Sigmoid colon (tissue), 7 donors: ENCODE measurements around the gene TMEM115. TPM values are rescaled to one million over a fixed set of nuclear protein-coding genes. Genes with fewer than 3 reads are reported as not detected.

ENCODE experiments used
- DNase-seq: peaks from one replicate; pipeline ENCODE4 v3.0.0-alpha.2; 2019
- H3K27ac ChIP-seq, 4 donors: fragments of 200-600 bp; sonication (generic); one replicate each; pipeline ENCODE4 v1.5.1; 2016 to 2019; ENCODE audit warnings: mild to moderate bottlenecking in 1 of 4
- H3K27me3 ChIP-seq, 3 donors: fragments of 200-600 bp; sonication (generic); one replicate each; pipeline ENCODE4 v1.5.1; 2019; ENCODE audit warnings: mild to moderate bottlenecking in 1 of 3
- H3K36me3 ChIP-seq, 4 donors: fragments of 200-600 bp; sonication (generic); one replicate each; pipeline ENCODE4 v1.5.1; 2016 to 2019
- H3K4me1 ChIP-seq, 4 donors: fragments of 200-600 bp; sonication (generic); one replicate each; pipeline ENCODE4 v1.5.1; 2017 to 2019
- H3K4me3 ChIP-seq, 4 donors: fragments of 200-600 bp; sonication (generic); one replicate each; pipeline ENCODE4 v1.5.1; 2017 to 2019; ENCODE audit warnings: mild to moderate bottlenecking in 2 of 4, moderate library complexity in 1 of 4
- H3K9me3 ChIP-seq, 4 donors: fragments of 200-600 bp in 3 of 4; sonication (generic) in 3 of 4; one replicate each; pipeline versions ENCODE4 v1.5.1 to v1.6.1; 2013 to 2019
- CTCF ChIP-seq, 4 experiments: fragments of 450-650 bp in 3 of 4; fragments of 200-600 bp in 1 of 4; IDR thresholded peaks; one replicate each; pipeline ENCODE4 v1.5.1; 2016 to 2019; ENCODE audit warnings: antibody characterized with exemption in 4 of 4, mild to moderate bottlenecking in 3 of 4, moderate library complexity in 2 of 4
- EP300 ChIP-seq, 4 donors: sonication (generic); formaldehyde crosslinking; IDR thresholded peaks; one replicate each; pipeline ENCODE4 v1.6.1; 2017; ENCODE audit warnings: antibody characterized with exemption in 4 of 4
- POLR2A ChIP-seq, 2 donors: fragments of 450-650 bp; IDR thresholded peaks; one replicate each; pipeline ENCODE4 v1.6.1; 2016; ENCODE audit warnings: antibody characterized with exemption in 2 of 2, mild to moderate bottlenecking in 2 of 2, moderate library complexity in 2 of 2
- POLR2AphosphoS5 ChIP-seq, 4 donors: sonication (generic); formaldehyde crosslinking; IDR thresholded peaks; one replicate each; pipeline ENCODE4 v1.6.1; 2017; ENCODE audit warnings: antibody characterized with exemption in 4 of 4
- WGBS, 2 donors: extraction: QIAGEN DNeasy Blood & Tissue Kit; methylation state at CpG; one replicate each; pipeline ENCODE4 v1.1.7; 2013; 5-methylcytosine and 5-hydroxymethylcytosine counted together
- intact Hi-C: fragments of 100-400 bp; cut with DNase I; formaldehyde crosslinking; loops from one replicate; pipeline ENCODE4 v1.15.1; 2023
- polyA plus RNA-seq, 3 donors: library from polyadenylated mRNA; stranded (reverse); fragments of 200-250 nt; gene quantifications; one replicate each; pipeline ENCODE4 v1.2.3, GENCODE V29; 2013
- total RNA-seq, 4 donors: library from RNA; depleted of rRNA; stranded (reverse); fragments of >200 nt; gene quantifications; one replicate each; pipeline ENCODE4 v1.1.0, GENCODE V29; 2016
- donor health status: healthy with polysubstance abuse.
- donor health status: Bipolar disorder and iron deficiency.
- donor health status: healthy.

TMEM115 gene
- total and polyA plus RNA-seq, 7 donors: 9.5 to 45.7 (median 40.5) TPM

GRCh38 chr3:50401978-50402595 is 42.8 kb upstream of the TMEM115 start:
- WGBS, 2 donors: 6 to 37% methylated on average over 5 of the region's 5 CpGs
- Histone ChIP-seq H3K27me3 (no peaks in the 10 kb centered on the region), H3K36me3 (no peaks in the 10 kb centered on the region), H3K4me3 (no peak overlapping the region), H3K9me3 (no peaks in the 10 kb centered on the region), H3K27ac (no peak overlapping the region), H3K4me1 (no peaks in the 10 kb centered on the region)
- no peak for DNase-seq
- TF ChIP-seq EP300 (IDR thresholded peaks at IDR 0.05) (no peak), POLR2AphosphoS5 (IDR thresholded peaks at IDR 0.05) (no peak), CTCF (IDR thresholded peaks at IDR 0.05) (no peak), POLR2A (IDR thresholded peaks at IDR 0.05) (no peak)
- intact Hi-C loops: no loop called here

DNA sequence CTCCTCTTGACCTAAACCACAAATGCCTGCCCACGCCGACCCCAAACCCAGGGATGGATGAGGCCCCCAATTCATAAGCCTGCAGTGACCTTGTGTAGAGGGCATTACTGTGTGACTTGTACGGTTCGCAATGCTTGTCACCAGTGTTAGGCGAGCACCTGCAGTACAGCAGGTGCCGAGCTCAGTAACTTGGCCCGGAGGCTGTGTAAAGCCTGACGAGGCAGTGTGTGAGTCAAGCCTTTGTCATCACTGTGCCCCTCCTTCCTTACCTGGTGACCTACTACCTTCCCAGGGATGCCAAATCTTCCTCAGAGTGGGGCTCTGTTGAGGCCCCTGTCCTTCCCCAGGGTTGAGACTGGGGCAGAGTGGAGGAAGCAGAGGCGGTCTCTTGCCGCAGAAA is 37.2 kb upstream of the TMEM115 start:
- WGBS, 2 donors: 82 to 90% methylated on average over 10 of the region's 10 CpGs
- no peak for TF ChIP-seq EP300 (IDR thresholded peaks at IDR 0.05)

DNA sequence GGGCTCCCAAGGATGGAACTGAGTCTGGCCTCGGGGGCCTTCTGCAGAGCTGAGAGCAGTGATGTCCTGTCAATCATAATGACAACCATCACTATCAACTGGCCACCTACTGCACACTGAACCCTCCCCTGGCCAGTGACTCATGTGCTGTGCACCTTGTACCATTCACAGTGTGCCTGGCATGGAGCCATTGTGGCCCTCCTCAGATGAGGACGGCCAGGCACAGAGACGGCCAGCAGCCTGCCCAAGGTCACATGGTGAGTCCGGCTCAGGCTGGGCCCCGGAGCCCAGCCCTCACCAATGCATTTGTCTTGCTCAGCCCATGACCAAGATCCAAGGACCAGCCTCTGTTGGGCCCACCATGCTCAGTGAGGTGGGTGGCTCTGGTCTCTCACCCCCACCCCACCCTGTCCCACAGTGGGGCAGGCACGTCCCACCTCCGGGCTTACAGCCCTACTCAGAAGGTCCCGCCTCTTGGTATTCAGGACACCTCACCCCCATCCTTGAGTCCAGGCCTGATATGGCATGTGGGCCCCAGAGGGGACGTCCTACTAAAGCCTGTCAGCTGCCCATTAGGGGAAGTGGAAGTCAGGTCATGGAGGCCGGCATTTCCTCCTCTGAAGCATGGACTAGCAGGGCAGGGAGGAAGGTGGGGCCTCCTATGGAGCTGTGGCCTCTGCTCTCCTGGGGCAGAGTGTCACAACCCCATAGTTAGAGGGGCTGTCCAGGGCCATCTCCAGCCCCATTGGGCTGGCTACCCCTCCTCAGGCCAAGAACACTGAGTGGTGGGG is 35.9 kb upstream of the TMEM115 start:
- H3K4me3 ChIP-seq: no peak overlapping the region
- no peaks in the 10 kb centered on the region for H3K36me3 ChIP-seq
- no peaks in the 10 kb centered on the region for H3K27me3 ChIP-seq
- 83 to 84% methylated on average over 10 of the region's 10 CpGs for WGBS, 2 donors
- no peak for DNase-seq
- H3K9me3 ChIP-seq: no peaks in the 10 kb centered on the region
- intact Hi-C loops: no loop called here
- peaks cover 0 to 3% (median 0%) of the 10 kb centered on the region in 4 donors for H3K4me1 ChIP-seq
- H3K27ac ChIP-seq: no peak overlapping the region
- TF ChIP-seq CTCF (IDR thresholded peaks at IDR 0.05) (no peak), EP300 (IDR thresholded peaks at IDR 0.05) (no peak), POLR2AphosphoS5 (IDR thresholded peaks at IDR 0.05) (no peak), POLR2A (IDR thresholded peaks at IDR 0.05) (no peak)

More for the DNA sequence above, 37.2 kb upstream of the TMEM115 start:
- no peaks in the 10 kb centered on the region for H3K36me3 ChIP-seq
- H3K9me3 ChIP-seq: no peaks in the 10 kb centered on the region
- no peak overlapping the region for H3K27ac ChIP-seq
- no peaks in the 10 kb centered on the region for H3K4me1 ChIP-seq
- no peaks in the 10 kb centered on the region for H3K27me3 ChIP-seq
- DNase-seq: no peak
- H3K4me3 ChIP-seq: no peak overlapping the region
- intact Hi-C loops: no loop called here

GRCh38 chr3:50393061-50393460 is 33.7 kb upstream of the TMEM115 start:
- intact Hi-C loops: no loop called here
- Histone ChIP-seq H3K27ac (no peak overlapping the region), H3K4me1 (peaks cover 0 to 3% (median 0%) of the 10 kb centered on the region in 4 donors), H3K9me3 (no peaks in the 10 kb centered on the region), H3K36me3 (no peaks in the 10 kb centered on the region), H3K27me3 (no peaks in the 10 kb centered on the region), H3K4me3 (no peak overlapping the region)
- 81 to 87% methylated on average over 5 of the region's 5 CpGs for WGBS, 2 donors
- no peak for TF ChIP-seq EP300 (IDR thresholded peaks at IDR 0.05)
- no peak for TF ChIP-seq CTCF (IDR thresholded peaks at IDR 0.05)
- TF ChIP-seq POLR2AphosphoS5 (IDR thresholded peaks at IDR 0.05): no peak
- TF ChIP-seq POLR2A (IDR thresholded peaks at IDR 0.05): no peak
- no peak for DNase-seq

DNA sequence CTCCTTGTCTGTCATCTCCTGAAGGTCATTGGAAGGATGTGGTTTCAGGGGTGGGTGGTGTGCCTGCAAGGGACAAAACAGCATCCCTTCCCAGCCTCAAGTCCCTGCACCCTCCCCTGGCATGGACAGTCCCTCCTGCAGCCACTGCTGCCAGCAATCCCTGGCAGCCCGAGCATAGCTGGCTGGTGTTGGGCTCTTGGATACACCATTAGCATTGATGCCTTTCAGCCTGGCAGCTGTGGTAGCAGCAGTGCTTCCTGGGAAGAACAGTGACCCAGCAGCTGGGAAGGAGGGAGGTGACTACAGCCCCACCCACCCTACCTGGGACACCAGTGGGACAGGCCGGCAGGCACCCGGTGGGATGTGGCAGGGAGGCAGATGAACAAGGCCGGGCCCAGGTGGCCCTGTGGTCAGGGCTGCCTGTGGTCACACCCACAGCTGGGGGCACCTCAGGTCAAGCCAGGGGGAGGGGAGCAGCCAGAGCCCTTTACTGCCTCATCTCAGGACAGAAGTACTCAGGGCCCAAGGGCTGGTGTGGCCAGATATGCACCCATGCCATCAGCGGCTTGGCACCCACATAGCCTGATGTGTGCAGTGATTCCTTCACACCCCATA is 32.9 kb upstream of the TMEM115 start:
- TF ChIP-seq CTCF (IDR thresholded peaks at IDR 0.05): no peak
- no peak for TF ChIP-seq POLR2A (IDR thresholded peaks at IDR 0.05)
- no peak for TF ChIP-seq POLR2AphosphoS5 (IDR thresholded peaks at IDR 0.05)
- TF ChIP-seq EP300 (IDR thresholded peaks at IDR 0.05): no peak
- Histone ChIP-seq H3K27me3 (no peaks in the 10 kb centered on the region), H3K36me3 (no peaks in the 10 kb centered on the region), H3K4me1 (peaks cover 0 to 3% (median 0%) of the 10 kb centered on the region in 4 donors), H3K9me3 (no peaks in the 10 kb centered on the region), H3K4me3 (no peak overlapping the region), H3K27ac (no peak overlapping the region)
- 37 to 70% methylated on average over 5 of the region's 5 CpGs for WGBS, 2 donors
- no peak for DNase-seq
- intact Hi-C loops: no loop called here
